HCT116 (cell line): ENCODE data around the gene APAF1.

Experiments
- CBX3 ChIP-seq: IDR thresholded peaks from 2 replicates; pipeline ENCODE4 v1.6.1; 2012; ENCODE audit warnings: low read depth
- CTCF ChIP-seq, 3 experiments: fragments of 200-600 bp in 1 of 3; sonication (generic) in 1 of 3; IDR thresholded peaks in 2 of 3; conservative IDR thresholded peaks in 1 of 3; 2 replicates each; pipeline ENCODE4 v1.5.1; 2012 to 2017; ENCODE audit warnings: low read depth in 2 of 3, low read length in 2 of 3, antibody characterized with exemption in 1 of 3, borderline replicate concordance in 1 of 3, control low read depth in 1 of 3, mild to moderate bottlenecking in 1 of 3, mixed read lengths in 1 of 3, mixed run types in 1 of 3, moderate library complexity in 1 of 3; ENCODE audit not compliant: insufficient read depth in 1 of 3
- EZH2 ChIP-seq: fragments of 200-600 bp; sonication (generic); IDR thresholded peaks from 2 replicates; pipeline ENCODE4 v1.6.1; 2017; ENCODE audit warnings: antibody characterized with exemption, mixed run types
- EZH2phosphoT487 ChIP-seq: fragments of 200-600 bp; IDR thresholded peaks from 2 replicates; pipeline ENCODE4 v1.6.1; 2018; ENCODE audit warnings: antibody characterized with exemption, borderline replicate concordance
- JUND ChIP-seq: IDR thresholded peaks from 2 replicates; pipeline ENCODE4 v1.6.1; 2012
- POLR2A ChIP-seq: IDR thresholded peaks from 2 replicates; pipeline ENCODE4 v1.7.0; 2011; ENCODE audit warnings: borderline replicate concordance; ENCODE audit not compliant: insufficient read depth, insufficient read length; ENCODE audit errors: extremely low read depth
- REST ChIP-seq: IDR thresholded peaks from 2 replicates; pipeline ENCODE4 v1.6.1; 2012; ENCODE audit warnings: low read depth
- SP1 ChIP-seq: IDR thresholded peaks from 2 replicates; pipeline ENCODE4 v1.6.1; 2012; ENCODE audit warnings: low read depth
- YY1 ChIP-seq: IDR thresholded peaks from 2 replicates; pipeline ENCODE4 v1.6.1; 2011; ENCODE audit warnings: low read length, low read depth, moderate library complexity, mild to moderate bottlenecking; ENCODE audit not compliant: insufficient replicate concordance; ENCODE audit errors: extremely low read depth

DNA sequence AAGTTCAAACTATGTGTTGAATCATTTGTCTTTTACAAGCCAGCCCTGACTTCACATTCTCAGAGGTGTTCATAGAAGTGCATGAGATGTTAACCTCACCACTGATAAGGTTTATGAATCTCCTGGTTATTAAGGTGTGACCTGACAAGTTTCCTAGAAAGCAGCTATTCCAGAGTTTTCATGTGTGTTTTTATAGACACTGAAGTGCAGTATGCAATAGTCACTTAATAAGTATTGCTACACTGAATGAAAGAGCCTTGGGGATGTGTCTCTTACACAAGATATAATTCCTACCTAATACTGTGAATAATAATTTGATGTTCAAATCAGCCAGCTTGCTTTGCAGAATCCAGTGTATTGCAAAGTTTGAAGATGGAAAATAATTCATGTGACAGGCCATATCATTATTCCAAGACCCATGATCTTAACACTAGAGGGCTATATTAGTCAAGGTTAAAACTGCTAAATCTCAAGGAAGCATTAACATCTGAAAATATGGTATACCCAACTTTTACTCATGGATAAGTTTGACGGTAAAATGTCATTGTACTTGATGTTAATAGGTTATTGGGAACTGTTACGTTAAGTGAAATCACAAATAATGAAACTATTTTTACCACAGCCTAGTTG is 38.6 kb upstream of the APAF1 start:
- TF ChIP-seq CTCF (IDR thresholded peaks at IDR 0.05 in 2 of 3, conservative IDR thresholded peaks at IDR 0.05 in 1 of 3; ENCODE audit: borderline replicate concordance in 1 of 3, insufficient read depth in 1 of 3, low read depth in 2 of 3, low read length in 2 of 3) (peak in 1 of 3 experiments; percentile 32; a peak in 1 of 6 replicates), YY1 (no peak), JUND (no peak), REST (no peak), POLR2A (no peak), EZH2phosphoT487 (no peak), SP1 (no peak), CBX3 (no peak), EZH2 (no peak)
